Endothelial cell of umbilical vein (primary cell): ENCODE data around the gene CALML6. TPM values are rescaled to one million over a fixed set of nuclear protein-coding genes. Genes with fewer than 3 reads are reported as not detected.

ENCODE experiments used
- BruUV-seq: library from RNA; stranded (reverse); fragments of 400-500 nt; replicated peaks from 2 replicates; lab custom pipeline; 2021; lab: Mats Ljungman, UMichigan
- CTCF ChIA-PET: fragments of 300-600, 350-600 bp; sonication (Branson Sonifier 250); formaldehyde crosslinking; loops from one replicate; lab custom pipeline; 2021; ENCODE audit warnings: antibody characterized with exemption, inconsistent platforms; lab: Charles Lee
- POLR2A ChIA-PET: fragments of 300-600, 350-600 bp; sonication (Branson Sonifier 250); formaldehyde crosslinking; loops from one replicate; lab custom pipeline; 2021; ENCODE audit warnings: antibody characterized with exemption, inconsistent platforms; lab: Charles Lee
- DNase-seq: peaks from one replicate; pipeline ENCODE4 v3.0.0-alpha.2; 2011; ENCODE audit warnings: low read depth, low spot score
- FAIRE-seq: peaks from 2 replicates; lab custom pipeline; 2011; peaks lifted over from hg19 to GRCh38; lab: Jason Lieb, UNC
- H2AFZ ChIP-seq: 2 replicates; pipeline ENCODE4 v1.6.0; 2012; ENCODE audit warnings: low read depth, low read length, control low read depth, inconsistent platforms
- H3K27ac ChIP-seq: 2 replicates; pipeline ENCODE4 v1.5.1; 2011; ENCODE audit warnings: low read depth, mild to moderate bottlenecking, control low read depth, low read length, moderate library complexity; ENCODE audit not compliant: insufficient read depth
- H3K27me3 ChIP-seq, 2 experiments: 2 replicates each; pipeline versions ENCODE4 v1.6.0 to v1.6.1; 2011; ENCODE audit warnings: low read length in 2 of 2, mixed read lengths in 1 of 2; ENCODE audit not compliant: control insufficient read depth in 2 of 2, insufficient read depth in 2 of 2
- H3K36me3 ChIP-seq, 2 experiments: 2 replicates in 1 of 2; 3 replicates in 1 of 2; pipeline ENCODE4 v1.5.1; 2011; ENCODE audit warnings: low read length in 2 of 2, mild to moderate bottlenecking in 1 of 2, moderate library complexity in 1 of 2; ENCODE audit not compliant: control insufficient read depth in 2 of 2, insufficient read depth in 2 of 2; ENCODE audit errors: extremely low read depth in 1 of 2
- H3K4me1 ChIP-seq: 3 replicates; pipeline ENCODE4 v1.5.1; 2011; ENCODE audit warnings: mild to moderate bottlenecking, low read length; ENCODE audit not compliant: control insufficient read depth, insufficient read depth; ENCODE audit errors: extremely low read depth
- H3K4me2 ChIP-seq: 2 replicates; pipeline ENCODE4 v1.6.1; 2011; ENCODE audit warnings: low read length, control low read depth, mixed read lengths; ENCODE audit not compliant: insufficient read depth
- H3K4me3 ChIP-seq, 3 experiments: fragments of 200-600 bp in 1 of 3; sonication (generic), shearing (Covaris generic) in 1 of 3; replicated peaks in 1 of 3; 2 replicates each; pipeline ENCODE4 v1.5.1; 2011 to 2016; ENCODE audit warnings: control low read depth in 3 of 3, low read length in 3 of 3, mild to moderate bottlenecking in 2 of 3, inconsistent platforms in 1 of 3, low read depth in 1 of 3, moderate library complexity in 1 of 3; ENCODE audit not compliant: insufficient read depth in 1 of 3
- H3K79me2 ChIP-seq: 2 replicates; pipeline ENCODE4 v1.6.0; 2012; ENCODE audit warnings: low read length, inconsistent platforms; ENCODE audit not compliant: control insufficient read depth, insufficient read depth
- H3K9ac ChIP-seq: replicated peaks from 2 replicates; pipeline ENCODE3; 2011; ENCODE audit warnings: low read length, control low read depth; ENCODE audit not compliant: insufficient read depth; ENCODE audit errors: extremely low read depth
- H3K9me1 ChIP-seq: replicated peaks from 3 replicates; pipeline ENCODE4 v1.6.0; 2011; ENCODE audit warnings: mild to moderate bottlenecking, low read length; ENCODE audit not compliant: control insufficient read depth, insufficient read depth; ENCODE audit errors: extremely low read depth
- H3K9me3 ChIP-seq: replicated peaks from 2 replicates; pipeline ENCODE4 v1.5.1; 2012; ENCODE audit warnings: low read length, inconsistent platforms; ENCODE audit not compliant: control insufficient read depth, insufficient read depth
- H4K20me1 ChIP-seq: replicated peaks from 2 replicates; pipeline ENCODE3; 2011; ENCODE audit warnings: mild to moderate bottlenecking, low read length; ENCODE audit not compliant: control insufficient read depth, insufficient read depth; ENCODE audit errors: extremely low read depth
- CTCF ChIP-seq, 2 donors: IDR thresholded peaks; 1 replicate in 1 of 2; 2 replicates in 1 of 2; pipeline ENCODE4 v1.5.1; 2011; ENCODE audit warnings: low read length in 2 of 2, mild to moderate bottlenecking in 2 of 2, moderate library complexity in 2 of 2, control low read depth in 1 of 2, inconsistent platforms in 1 of 2, low read depth in 1 of 2; ENCODE audit not compliant: insufficient read depth in 1 of 2; ENCODE audit errors: extremely low read depth in 1 of 2
- EZH2 ChIP-seq: IDR thresholded peaks from 2 replicates; pipeline ENCODE4 v1.6.1; 2012; ENCODE audit warnings: borderline replicate concordance, low read depth, mild to moderate bottlenecking, moderate library complexity, low read length, inconsistent platforms; ENCODE audit not compliant: severe bottlenecking
- FOS ChIP-seq: IDR thresholded peaks from 2 replicates; pipeline ENCODE4 v1.6.1; 2011; ENCODE audit warnings: mild to moderate bottlenecking, low read length, moderate library complexity, borderline replicate concordance; ENCODE audit not compliant: insufficient read depth
- GATA2 ChIP-seq: IDR thresholded peaks from 2 replicates; pipeline ENCODE4 v1.7.0; 2011; ENCODE audit warnings: low read depth, mild to moderate bottlenecking, moderate library complexity, mixed read lengths, low read length; ENCODE audit not compliant: insufficient read length, insufficient read depth
- JUN ChIP-seq: IDR thresholded peaks from 2 replicates; pipeline ENCODE4 v1.6.1; 2011; ENCODE audit warnings: borderline replicate concordance, low read depth; ENCODE audit not compliant: insufficient read length, insufficient read depth
- MAX ChIP-seq: IDR thresholded peaks from 2 replicates; pipeline ENCODE4 v1.6.1; 2011; ENCODE audit not compliant: insufficient read depth, insufficient read length
- MYC ChIP-seq: IDR thresholded peaks from one replicate; pipeline ENCODE4 v1.6.1; 2011; ENCODE audit warnings: mild to moderate bottlenecking, low read depth, low read length
- POLR2A ChIP-seq: IDR thresholded peaks from 2 replicates; pipeline ENCODE4 v1.6.1; 2012; ENCODE audit warnings: low read depth, mild to moderate bottlenecking, control low read depth, low read length
- POLR2AphosphoS5 ChIP-seq: IDR thresholded peaks from 2 replicates; pipeline ENCODE4 v1.6.1; 2012; ENCODE audit warnings: low read depth, mild to moderate bottlenecking, control low read depth, low read length, moderate library complexity; ENCODE audit not compliant: insufficient read depth
- dilution Hi-C: fragments of 300-500 bp; cut with MboI; formaldehyde crosslinking; loops from one replicate; pipeline ENCODE4 v1.15.0; 2019; ENCODE audit warnings: low sequenced_read_pairs; ENCODE audit not compliant: extremely low pct_ligation_motif_present
- intact Hi-C: fragments of 100-400 bp; cut with micrococcal nuclease; formaldehyde crosslinking; loops from one replicate; pipeline ENCODE4 v1.10.0; 2022
- polyA plus RNA-seq, 4 experiments: library from polyadenylated mRNA; depleted of rRNA in 3 of 4; stranded (reverse) in 3 of 4; unstranded in 1 of 4; fragments of >200 nt; gene quantifications; 2 replicates each; pipeline versions ENCODE4 v1.2.1 to v1.2.3, GENCODE V29; 2011 to 2012; ENCODE audit warnings: missing spikeins in 1 of 4
- total RNA-seq: library from RNA; stranded (reverse); gene quantifications from 2 replicates; pipeline ENCODE4 v1.2.3, GENCODE V29; 2021

Gene CALML6
- total and polyA plus RNA-seq, 2 donors (not counting 3 experiments of a cell fraction or from before 2014, with no cell fraction given) = 0.36 to 0.44 TPM

- Histone ChIP-seq H2AFZ (no peak overlapping the region), H3K4me3 (no peak overlapping the region), H3K27ac (no peak overlapping the region), H3K27me3 (no peaks in the 10 kb centered on the region), H3K4me2 (no peak overlapping the region), H3K36me3 (peaks cover 6 to 13% of the 10 kb centered on the region in 2 experiments), H4K20me1 (peaks cover 23% of the 10 kb centered on the region), H3K79me2 (peaks cover 99% of the 10 kb centered on the region), H3K9me3 (no peaks in the 10 kb centered on the region), H3K9ac (no peak overlapping the region), H3K4me1 (no peaks in the 10 kb centered on the region), H3K9me1 (no peaks in the 10 kb centered on the region)
- FAIRE-seq (no peak), DNase-seq (no peak)
- dilution Hi-C loops (no loop called here), intact Hi-C loops (no loop called here)
- TF ChIP-seq JUN (no peak), CTCF (IDR thresholded peaks at IDR 0.05; ENCODE audit: extremely low read depth in 1 of 2, insufficient read depth in 1 of 2, low read depth in 1 of 2, low read length in 2 of 2) (no peak), MYC (no peak), MAX (no peak), POLR2A (no peak), GATA2 (no peak), FOS (no peak), EZH2 (no peak), POLR2AphosphoS5 (no peak)
- BruUV-seq = TSS peak; percentile 3
- CTCF ChIA-PET = interaction anchor here (1.0 to 2.9 kb wide), 2 partner anchors 17 to 33 kb away, joined by 3 to 9 read pairs; no protein-coding TSS in a partner anchor
- POLR2A ChIA-PET = no interaction called here
Measured at GRCh38 chr1:1875932-1876331, 39.1 kb upstream of the CALML6 start.
